ENCODE results near the gene SNRPN. TPM values are rescaled to one million over a fixed set of nuclear protein-coding genes. Genes with fewer than 3 reads are reported as not detected.
"Not testable (repeated sequence)": the region's sequence is repeated elsewhere in the genome, so short reads cannot be mapped to it uniquely, and the experiment has no call there.

Gene SNRPN
- total RNA-seq, 4 donors from 2014 or later = 105 to 155 (median 116) TPM

- no peak overlapping the region for H3K27ac ChIP-seq
- TF ChIP-seq POLR2A (IDR thresholded peaks at IDR 0.05) (no peak), CTCF (IDR thresholded peaks at IDR 0.05) (no peak), EP300 (IDR thresholded peaks at IDR 0.05) (no peak), POLR2AphosphoS5 (IDR thresholded peaks at IDR 0.05) (no peak)
Observed at GRCh38 chr15:24971052-24971451, 16.3 kb downstream of the SNRPN start.

GRCh38 chr15:24971772-24972171 lies 17.0 kb downstream of the SNRPN start:
- H3K36me3 ChIP-seq = peaks cover 0 to 94% of the 10 kb centered on the region in 2 donors

More at GRCh38 chr15:24971052-24971451, 16.3 kb downstream of the SNRPN start:
- Histone ChIP-seq H3K27me3 (no peaks in the 10 kb centered on the region), H3K36me3 (peaks cover 0 to 94% of the 10 kb centered on the region in 2 donors), H3K4me3 (no peak overlapping the region), H3K4me1 (no peaks in the 10 kb centered on the region), H3K9me3 (peaks cover 0 to 37% (median 0%) of the 10 kb centered on the region in 3 donors)
- ATAC-seq = no peak
- WGBS, 2 donors (ENCODE audit: low coverage in 1 of 2) = 61 to 67% methylated on average over 3 of the region's 3 CpGs

GRCh38 chr15:24972707-24973106 lies 17.9 kb downstream of the SNRPN start:
- H3K4me3 ChIP-seq, H3K4me1 ChIP-seq, ATAC-seq, H3K27ac ChIP-seq, H3K27me3 ChIP-seq: not testable (repeated sequence)
- peaks cover 0 to 41% (median 0%) of the 10 kb centered on the region in 3 donors for H3K9me3 ChIP-seq
- peaks cover 0 to 94% of the 10 kb centered on the region in 2 donors for H3K36me3 ChIP-seq
- 88 to 100% methylated on average over 2 to 5 of the region's 5 CpGs for WGBS, 2 donors (ENCODE audit: low coverage in 1 of 2)

More at GRCh38 chr15:24971772-24972171, 17.0 kb downstream of the SNRPN start:
- ATAC-seq = no peak
- 83 to 88% methylated on average over 2 to 4 of the region's 8 CpGs for WGBS, 2 donors (ENCODE audit: low coverage in 1 of 2)
- Histone ChIP-seq H3K4me1 (no peaks in the 10 kb centered on the region), H3K9me3 (peaks cover 0 to 36% (median 0%) of the 10 kb centered on the region in 3 donors), H3K27ac (no peak overlapping the region), H3K4me3 (no peak overlapping the region), H3K27me3 (no peaks in the 10 kb centered on the region)
- no peak for TF ChIP-seq EP300 (IDR thresholded peaks at IDR 0.05)
- TF ChIP-seq POLR2A (IDR thresholded peaks at IDR 0.05) = no peak
- no peak for TF ChIP-seq CTCF (IDR thresholded peaks at IDR 0.05)
- TF ChIP-seq POLR2AphosphoS5 (IDR thresholded peaks at IDR 0.05) = no peak

DNA sequence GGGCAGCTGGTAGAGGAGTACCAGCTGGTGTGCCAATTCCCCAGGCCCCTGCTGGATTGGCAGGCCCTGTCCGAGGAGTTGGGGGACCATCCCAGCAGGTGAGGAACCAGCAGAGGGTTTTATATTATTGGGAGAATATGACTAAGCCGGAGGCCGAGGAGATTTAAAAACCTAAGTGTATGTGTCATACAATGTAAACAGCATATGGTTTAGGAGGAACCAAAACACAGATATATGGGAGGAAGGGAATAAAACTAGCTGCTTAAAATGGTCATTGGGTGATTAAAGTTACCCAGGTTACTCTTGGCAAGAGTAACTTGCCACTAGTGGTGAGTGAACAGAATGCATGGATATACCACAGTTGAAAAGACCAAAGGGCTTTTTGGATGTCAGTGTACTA lies 22.1 kb downstream of the SNRPN start:
- ATAC-seq = no peak
- Histone ChIP-seq H3K4me3 (no peak overlapping the region), H3K4me1 (no peaks in the 10 kb centered on the region), H3K27me3 (no peaks in the 10 kb centered on the region), H3K27ac (no peak overlapping the region), H3K9me3 (peaks cover 0 to 56% (median 0%) of the 10 kb centered on the region in 3 donors), H3K36me3 (peaks cover 3 to 97% of the 10 kb centered on the region in 2 donors)
- WGBS, 2 donors (ENCODE audit: low coverage in 1 of 2) = 87% methylated on average over 2 of the region's 3 CpGs; no CpG with 5 or more reads in 1 of the 2 donors
- TF ChIP-seq POLR2AphosphoS5 (IDR thresholded peaks at IDR 0.05) (no peak), EP300 (IDR thresholded peaks at IDR 0.05) (no peak), POLR2A (IDR thresholded peaks at IDR 0.05) (no peak), CTCF (IDR thresholded peaks at IDR 0.05) (no peak)

DNA sequence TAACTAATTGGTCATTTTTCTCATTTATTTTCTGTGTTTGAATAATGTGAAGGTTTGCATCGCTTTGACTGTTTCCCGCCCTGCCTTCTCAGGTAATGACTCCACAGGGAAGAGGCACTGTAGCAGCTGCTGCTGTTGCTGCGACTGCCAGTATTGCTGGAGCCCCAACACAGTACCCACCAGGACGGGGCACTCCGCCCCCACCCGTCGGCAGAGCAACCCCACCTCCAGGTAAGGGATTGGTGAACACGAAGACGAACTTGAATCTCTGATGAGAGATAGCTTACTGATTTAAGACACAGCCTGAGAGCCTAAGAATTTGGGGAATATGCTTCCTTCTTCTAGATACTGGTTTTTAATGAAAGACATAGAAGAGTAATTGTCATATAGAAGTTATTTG lies 22.9 kb downstream of the SNRPN start:
- peaks cover 0 to 62% (median 0%) of the 10 kb centered on the region in 3 donors for H3K9me3 ChIP-seq
- ATAC-seq = no peak
- WGBS, 2 donors (ENCODE audit: low coverage in 1 of 2) = 73 to 89% methylated on average over 2 to 5 of the region's 9 CpGs
- no peaks in the 10 kb centered on the region for H3K4me1 ChIP-seq
- peaks cover 3 to 100% of the 10 kb centered on the region in 2 donors for H3K36me3 ChIP-seq
- no peak for TF ChIP-seq CTCF (IDR thresholded peaks at IDR 0.05)
- no peak for TF ChIP-seq POLR2AphosphoS5 (IDR thresholded peaks at IDR 0.05)
- H3K27me3 ChIP-seq = no peaks in the 10 kb centered on the region
- H3K4me3 ChIP-seq = no peak overlapping the region
- H3K27ac ChIP-seq = no peak overlapping the region
